Prostate gland (tissue), 2 donors: ENCODE results near the gene USP34.

Experiments
- CTCF ChIP-seq, 4 experiments: fragments of 200-600 bp in 2 of 4; fragments of 450-650 bp in 2 of 4; sonication (generic) in 2 of 4; IDR thresholded peaks; 1 replicate in 3 of 4; 2 replicates in 1 of 4; pipeline ENCODE4 v1.5.1; 2016 to 2019; ENCODE audit warnings: antibody characterized with exemption in 4 of 4, mild to moderate bottlenecking in 2 of 4, moderate library complexity in 2 of 4
- POLR2A ChIP-seq: fragments of 450-650 bp; IDR thresholded peaks from one replicate; pipeline ENCODE4 v1.6.1; 2016; ENCODE audit warnings: antibody characterized with exemption, mild to moderate bottlenecking
- POLR2AphosphoS5 ChIP-seq: sonication (generic); formaldehyde crosslinking; IDR thresholded peaks from one replicate; pipeline ENCODE4 v1.6.1; 2017; ENCODE audit warnings: antibody characterized with exemption

- no peak for TF ChIP-seq POLR2A
- no peak for TF ChIP-seq POLR2AphosphoS5
- TF ChIP-seq CTCF (IDR thresholded peaks at IDR 0.05): no peak
Observed at GRCh38 chr2:61172671-61173070, 298.2 kb downstream of the USP34 start.
